Globus pallidus (tissue), 1 donor: Measurements from ENCODE around the gene EML2.
"Not testable (repeated sequence)": the region's sequence is repeated elsewhere in the genome, so short reads cannot be mapped to it uniquely, and the experiment has no call there.

Experiments used
- DNase-seq: peaks from one replicate; pipeline ENCODE4 v3.0.0-alpha.2; 2015; ENCODE audit warnings: low spot score

Gene EML2

GRCh38 chr19:45615795-45616703 lies 23.1 kb downstream of the EML2 start:
- DNase-seq: no peak

GRCh38 chr19:45615056-45615455 lies 24.1 kb downstream of the EML2 start:
- not testable (repeated sequence) for DNase-seq

DNA sequence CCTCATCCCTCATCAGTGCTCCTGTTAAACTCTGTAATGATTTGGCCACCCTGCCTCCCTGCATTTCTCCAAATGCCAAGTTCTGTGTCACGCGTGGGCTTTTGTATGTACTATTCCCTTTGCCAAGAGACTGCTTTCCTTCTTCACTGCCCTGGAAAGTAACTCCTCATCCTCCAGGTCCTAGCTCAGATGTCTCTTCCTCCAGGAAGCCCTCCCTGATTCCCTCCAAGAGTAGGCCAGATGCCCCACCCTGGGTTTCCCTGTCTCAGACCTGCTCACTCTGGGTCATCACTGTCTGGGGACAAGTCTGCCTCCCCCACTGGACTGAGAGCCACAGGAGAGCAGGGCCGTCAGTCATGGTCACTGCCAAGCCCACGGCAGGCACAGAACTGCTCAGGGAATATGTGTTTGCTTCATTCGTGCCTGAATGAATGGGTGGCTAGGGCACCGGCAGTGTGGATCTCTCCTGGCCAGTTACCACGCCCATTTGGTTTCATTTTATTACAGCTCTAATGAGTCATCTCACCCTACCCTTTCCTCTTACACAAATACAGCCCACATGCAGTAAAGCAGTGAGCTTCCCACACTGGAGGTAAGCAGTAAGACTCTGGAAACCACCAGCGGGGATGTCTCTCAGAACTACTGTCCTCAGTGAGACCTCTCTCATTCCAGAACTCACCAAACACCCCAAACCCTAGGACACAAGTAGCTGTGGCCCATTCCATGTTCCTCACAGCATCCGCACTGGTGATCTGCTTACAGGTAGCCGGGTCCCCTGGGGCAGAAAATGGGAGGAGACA lies 25.1 kb downstream of the EML2 start:
- no peak for DNase-seq

DNA sequence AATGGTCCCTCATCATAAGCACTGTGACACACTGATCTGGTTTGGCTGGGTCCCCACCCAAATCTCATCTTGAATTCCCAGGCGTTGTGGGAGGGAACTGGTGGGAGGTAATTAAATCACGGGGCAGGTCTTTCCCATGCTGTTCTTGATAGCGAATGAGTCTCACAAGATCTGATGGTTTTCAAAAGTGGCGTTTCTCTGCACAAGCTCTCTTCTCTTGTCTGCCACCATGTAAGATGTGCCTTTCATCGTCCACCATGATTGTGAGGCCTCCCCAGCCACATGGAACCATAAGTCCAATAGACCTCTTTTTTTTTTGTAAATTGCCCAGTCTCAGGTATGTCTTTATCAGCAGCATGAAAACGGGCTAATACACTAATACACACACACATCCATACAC lies 30.2 kb downstream of the EML2 start:
- DNase-seq: no peak

GRCh38 chr19:45607071-45608029 lies 31.8 kb downstream of the EML2 start:
- peak; percentile 61 for DNase-seq

- DNase-seq: no peak
These were observed 37.4 kb downstream of the EML2 start, which contains the start of gene GPR4 for GRCh38 chr19:45601524-45602374. GPR4 (minus strand) TSS chr19:45602212; CDS start chr19:45591866, 10,346 bp downstream.

DNA sequence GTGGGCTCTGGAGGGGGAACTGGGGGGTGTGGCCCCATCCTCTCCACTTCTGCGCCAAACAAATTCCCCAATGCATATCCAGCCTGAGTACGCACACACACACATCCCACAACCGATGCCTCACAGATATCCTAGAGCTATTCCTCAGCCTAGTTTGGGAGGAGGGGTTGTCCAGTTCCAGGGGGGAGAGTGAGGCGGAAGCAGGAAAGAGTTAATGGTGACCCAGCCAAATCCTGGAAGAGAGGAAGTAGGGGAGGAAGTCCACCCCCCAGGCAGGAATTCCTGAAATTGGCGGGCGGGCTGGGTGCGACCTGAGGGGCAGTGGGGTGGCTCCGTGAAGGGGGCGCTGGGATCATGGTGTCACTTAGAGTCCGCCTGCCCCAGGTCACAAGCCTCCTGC lies 38.1 kb downstream of the EML2 start:
- DNase-seq: no peak

DNA sequence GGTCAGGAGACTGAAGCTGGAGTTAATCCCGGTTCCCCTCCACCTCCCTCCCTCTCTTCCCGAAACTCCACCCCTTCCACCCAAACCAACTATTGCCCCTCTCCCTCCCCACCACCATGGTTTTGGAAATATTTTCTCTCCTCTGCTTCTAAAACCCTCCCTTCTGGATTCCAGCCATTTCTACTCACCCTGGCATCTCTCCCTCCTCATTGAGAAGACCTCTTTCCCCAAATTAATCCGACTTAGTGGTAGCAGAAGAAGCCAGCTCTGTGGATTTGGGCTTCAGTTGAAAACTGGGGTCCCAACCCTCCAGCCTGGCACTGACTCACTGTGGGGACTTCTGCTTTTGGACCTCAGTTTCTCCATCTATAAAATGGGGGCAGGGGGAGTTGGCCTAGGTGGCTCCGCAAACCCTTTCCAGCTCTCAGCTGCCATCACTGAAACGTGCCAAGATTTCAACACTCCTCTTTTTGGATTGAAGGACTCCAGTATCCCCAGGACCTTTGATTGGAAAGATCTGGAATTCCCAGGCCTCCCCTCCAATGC lies 38.8 kb downstream of the EML2 start:
- no peak for DNase-seq

DNA sequence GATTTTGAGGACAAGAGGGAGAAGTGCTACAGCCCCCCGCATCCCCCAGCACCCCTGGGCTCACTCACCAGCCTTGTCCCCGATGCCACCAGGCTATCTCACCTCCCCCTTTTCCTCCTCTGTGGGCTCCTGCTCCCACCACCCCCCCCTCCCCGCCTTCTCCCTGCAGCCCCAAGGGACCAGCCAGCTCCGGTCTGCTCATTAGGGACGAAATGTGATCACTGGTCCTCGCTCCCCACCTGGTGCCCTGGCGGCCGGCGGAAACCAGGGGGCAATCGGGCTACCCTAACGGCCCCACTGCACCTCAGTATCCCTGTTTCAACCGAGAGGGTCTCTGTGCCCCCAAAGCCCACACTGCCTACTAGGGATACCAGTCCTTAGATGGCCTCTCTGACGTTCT lies 39.9 kb downstream of the EML2 start:
- DNase-seq: no peak

DNA sequence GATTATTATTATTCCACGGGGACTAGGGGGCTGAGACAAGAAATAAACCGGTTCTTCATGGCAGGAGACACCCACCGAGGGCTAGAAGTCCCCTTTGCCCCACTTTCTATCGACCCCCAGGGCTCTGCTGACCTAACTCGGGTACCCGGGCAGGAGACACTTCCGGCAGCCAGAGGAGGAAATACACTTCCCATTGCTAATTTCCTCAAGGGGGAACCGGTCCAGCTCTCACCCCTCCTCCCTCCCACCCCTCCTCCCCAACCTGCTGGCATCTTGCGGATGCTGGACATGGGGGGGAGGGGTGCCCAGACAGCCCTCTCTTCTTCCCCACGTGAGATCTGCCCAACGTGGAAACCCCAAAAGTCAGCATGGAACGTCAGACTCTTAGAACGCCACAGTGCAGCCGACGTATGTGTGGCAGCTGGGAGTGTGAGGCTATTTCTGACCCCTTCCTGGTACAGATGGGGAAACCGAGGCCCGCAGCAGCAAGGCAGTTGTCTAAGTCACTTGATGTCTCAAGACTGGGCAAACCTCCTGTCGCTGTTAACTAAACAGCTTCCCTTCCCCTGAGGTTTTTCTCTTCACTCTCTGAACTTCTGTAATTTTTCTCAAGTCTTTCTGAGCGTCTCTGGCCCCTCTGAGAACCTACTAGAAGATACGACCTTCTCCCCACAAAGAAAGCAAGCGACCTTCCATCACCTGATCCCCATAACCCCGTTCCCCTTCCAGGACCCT lies 40.8 kb downstream of the EML2 start:
- DNase-seq: no peak

DNA sequence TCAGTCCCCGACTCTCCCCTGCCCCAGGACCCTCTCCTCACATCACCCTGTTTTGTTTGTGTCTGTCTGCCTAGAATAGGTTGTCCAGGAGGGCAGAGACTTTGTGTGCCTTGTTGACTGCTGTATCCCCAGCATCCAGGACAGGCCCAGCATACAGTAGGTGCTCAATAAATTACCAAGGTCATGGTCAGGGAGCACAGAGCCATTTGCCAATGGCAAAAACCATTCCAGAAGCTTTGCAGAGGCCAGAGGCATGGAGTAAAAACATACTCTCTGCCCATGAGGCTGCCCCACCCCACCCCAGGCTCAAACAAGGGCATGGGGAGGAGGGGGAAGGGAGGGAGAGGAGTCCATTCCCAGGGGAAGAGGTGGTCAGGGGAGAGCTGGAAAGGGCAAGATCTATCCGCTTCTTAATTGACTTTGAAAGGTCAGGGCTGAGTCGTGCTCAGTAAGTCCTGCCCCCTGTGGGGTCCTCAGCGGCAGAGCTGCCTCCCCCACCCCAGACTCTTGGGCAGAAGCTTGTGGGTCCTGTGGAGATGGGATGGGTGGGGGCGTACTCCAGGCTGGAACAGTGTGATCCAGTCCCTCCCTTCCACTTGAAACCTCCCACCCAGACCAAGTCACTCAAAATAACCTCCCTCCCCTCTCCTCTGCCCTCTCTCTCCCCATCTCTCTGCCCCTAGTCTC lies 41.6 kb downstream of the EML2 start:
- DNase-seq: no peak

GRCh38 chr19:45595814-45596213 lies 43.4 kb downstream of the EML2 start:
- no peak for DNase-seq

GRCh38 chr19:45593520-45593919 lies 45.7 kb downstream of the EML2 start:
- DNase-seq: no peak

- no peak for DNase-seq
These were observed 46.8 kb downstream of the EML2 start for GRCh38 chr19:45592366-45592765.

GRCh38 chr19:45591638-45592005 lies 47.6 kb downstream of the EML2 start:
- DNase-seq: no peak

DNA sequence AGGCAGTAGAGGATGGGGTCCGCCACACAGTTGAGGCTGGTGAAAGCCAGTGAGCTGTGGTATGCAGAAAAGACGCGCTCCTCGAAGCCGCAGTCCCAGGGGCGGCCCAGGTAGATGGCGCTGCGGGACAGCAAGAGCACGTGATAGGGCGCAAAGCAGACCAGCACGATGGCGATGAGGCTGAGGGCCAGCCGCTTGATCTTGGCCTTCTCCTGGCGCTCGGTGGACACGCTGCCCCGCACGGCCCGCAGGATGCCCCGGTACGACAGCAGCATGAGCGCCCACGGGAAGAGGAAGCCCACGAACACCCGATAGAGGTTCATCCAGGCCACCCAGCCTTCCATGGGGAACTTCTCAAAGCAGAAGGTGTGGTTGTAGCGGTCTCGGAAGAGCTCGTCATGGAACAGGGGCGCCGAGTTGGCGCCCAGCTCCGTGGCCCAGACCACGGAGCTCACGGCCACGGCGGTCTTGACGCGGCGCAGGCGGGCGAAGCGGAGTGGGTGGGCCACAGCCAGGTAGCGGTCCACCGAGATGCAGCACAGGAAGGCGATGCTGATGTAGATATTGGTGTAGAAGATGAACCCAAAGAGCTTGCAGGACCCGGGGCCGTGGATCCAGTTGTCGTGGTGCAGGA lies 48.1 kb downstream of the EML2 start:
- no peak for DNase-seq

GRCh38 chr19:45590300-45591003 lies 48.7 kb downstream of the EML2 start:
- no peak for DNase-seq

GRCh38 chr19:45589768-45590167 lies 49.4 kb downstream of the EML2 start:
- DNase-seq: no peak
